HCT116 (cell line): ENCODE data around the gene RIGI. TPM values are rescaled to one million over a fixed set of nuclear protein-coding genes. Genes with fewer than 3 reads are reported as not detected.

ENCODE experiments used
- ATAC-seq: fragments of 200-7000 bp; cut with Tn5 transposase; 2 replicates; pipeline ENCODE4 v1.9.1; 2020; ENCODE audit warnings: mild to moderate bottlenecking, moderate library complexity
- BruUV-seq: library from RNA; stranded (reverse); fragments of 400-500 nt; replicated peaks from 2 replicates; lab custom pipeline; 2021; lab: Mats Ljungman, UMichigan
- CTCF ChIA-PET: fragments of 300-600 bp; sonication (Branson Sonifier 250); formaldehyde crosslinking; loops from one replicate; lab custom pipeline; 2021; ENCODE audit warnings: antibody characterized with exemption; lab: Charles Lee
- POLR2A ChIA-PET: fragments of 300-600, 350-600 bp; sonication (Branson Sonifier 250); formaldehyde crosslinking; loops from one replicate; lab custom pipeline; 2021; ENCODE audit warnings: antibody characterized with exemption; lab: Charles Lee
- RAD21 ChIA-PET, 2 experiments: fragments of 300-600 bp; sonication (Branson Sonifier 250); formaldehyde crosslinking; loops; one replicate each; lab custom pipeline; 2023; ENCODE audit warnings: low total read pairs in 2 of 2; ENCODE audit not compliant: uncharacterized antibody in 2 of 2, unreplicated experiment in 2 of 2, low non-redundant PET in 1 of 2; lab: Charles Lee
- DNase-seq: peaks from one replicate; pipeline ENCODE4 v3.0.0-alpha.2; 2010; ENCODE audit warnings: low read depth, low spot score
- H2AFZ ChIP-seq: fragments of 200-600 bp; shearing (Covaris generic), sonication (generic); 2 replicates; pipeline ENCODE4 v1.6.1; 2017; ENCODE audit warnings: low read depth, mixed run types, mixed read lengths, antibody characterized with exemption, low read length; ENCODE audit not compliant: poor library complexity, severe bottlenecking
- H3K27ac ChIP-seq: 2 replicates; pipeline ENCODE4 v1.5.1; 2012; ENCODE audit warnings: low read depth, low read length
- H3K27me3 ChIP-seq: fragments of 200-600 bp; sonication (generic); 2 replicates; pipeline ENCODE4 v1.6.1; 2016; ENCODE audit warnings: mixed run types, low read length, mixed read lengths; ENCODE audit not compliant: insufficient read depth
- H3K36me3 ChIP-seq, 2 experiments: fragments of 200-500 bp in 1 of 2; fragments of 200-600 bp in 1 of 2; sonication (Bioruptor generic) in 1 of 2; sonication (generic) in 1 of 2; 2 replicates each; pipeline versions ENCODE4 v1.5.1 to v1.6.1; 2014 to 2016; ENCODE audit warnings: low read length in 2 of 2, inconsistent platforms in 1 of 2, mixed read lengths in 1 of 2, mixed run types in 1 of 2; ENCODE audit not compliant: insufficient read depth in 2 of 2, control insufficient read depth in 1 of 2
- H3K4me1 ChIP-seq, 2 experiments: fragments of 200-600 bp in 1 of 2; sonication (generic) in 1 of 2; 2 replicates each; pipeline versions ENCODE4 v1.5.1 to v1.6.1; 2012 to 2017; ENCODE audit warnings: low read length in 2 of 2, inconsistent platforms in 1 of 2, mild to moderate bottlenecking in 1 of 2, mixed read lengths in 1 of 2, mixed run types in 1 of 2, moderate library complexity in 1 of 2; ENCODE audit not compliant: insufficient read depth in 2 of 2, control insufficient read depth in 1 of 2
- H3K4me2 ChIP-seq: fragments of 200-600 bp; sonication (generic); 2 replicates; pipeline ENCODE4 v1.6.1; 2017; ENCODE audit warnings: mixed run types, low read length, mixed read lengths
- H3K4me3 ChIP-seq, 2 experiments: fragments of 200-600 bp in 1 of 2; sonication (generic) in 1 of 2; replicated peaks in 1 of 2; 2 replicates each; pipeline ENCODE4 v1.5.1; 2011 to 2016; ENCODE audit warnings: low read length in 2 of 2, control low read depth in 1 of 2, low read depth in 1 of 2, mild to moderate bottlenecking in 1 of 2, mixed read lengths in 1 of 2, mixed run types in 1 of 2
- H3K79me2 ChIP-seq: fragments of 200-600 bp; sonication (generic); 2 replicates; pipeline ENCODE4 v1.6.1; 2017; ENCODE audit warnings: mild to moderate bottlenecking, mixed run types, low read length, moderate library complexity, mixed read lengths; ENCODE audit not compliant: insufficient read depth
- H3K9ac ChIP-seq: fragments of 200-600 bp; sonication (generic); 2 replicates; pipeline ENCODE4 v1.6.1; 2016; ENCODE audit warnings: low read length, mixed read lengths
- H3K9me2 ChIP-seq: fragments of 200-600 bp; sonication (generic), shearing (Covaris generic); 2 replicates; pipeline ENCODE4 v1.6.1; 2017; ENCODE audit warnings: mixed run types, mild to moderate bottlenecking, moderate library complexity; ENCODE audit not compliant: insufficient read depth
- H3K9me3 ChIP-seq, 2 experiments: fragments of 200-500 bp in 1 of 2; fragments of 200-600 bp in 1 of 2; sonication (Bioruptor generic) in 1 of 2; sonication (generic) in 1 of 2; 2 replicates each; pipeline ENCODE4 v1.6.1; 2014 to 2017; ENCODE audit warnings: low read length in 2 of 2, mixed read lengths in 2 of 2, inconsistent platforms in 1 of 2, low read depth in 1 of 2, mild to moderate bottlenecking in 1 of 2, mixed run types in 1 of 2, moderate library complexity in 1 of 2; ENCODE audit not compliant: control insufficient read depth in 1 of 2, insufficient read depth in 1 of 2
- H4K20me1 ChIP-seq: fragments of 200-600 bp; sonication (generic), shearing (Covaris generic); 2 replicates; pipeline ENCODE4 v1.6.1; 2017; ENCODE audit warnings: mixed run types, mild to moderate bottlenecking, moderate library complexity; ENCODE audit not compliant: insufficient read depth
- ATF3 ChIP-seq: IDR thresholded peaks from 2 replicates; pipeline ENCODE4 v1.6.1; 2012
- CBX3 ChIP-seq: IDR thresholded peaks from 2 replicates; pipeline ENCODE4 v1.6.1; 2012; ENCODE audit warnings: low read depth
- CEBPB ChIP-seq: IDR thresholded peaks from 2 replicates; pipeline ENCODE4 v1.6.1; 2012; ENCODE audit warnings: low read depth
- ELF1 ChIP-seq: IDR thresholded peaks from 2 replicates; pipeline ENCODE4 v1.6.1; 2012; ENCODE audit warnings: low read depth, borderline replicate concordance
- EZH2 ChIP-seq: fragments of 200-600 bp; sonication (generic); IDR thresholded peaks from 2 replicates; pipeline ENCODE4 v1.6.1; 2017; ENCODE audit warnings: antibody characterized with exemption, mixed run types
- EZH2phosphoT487 ChIP-seq: fragments of 200-600 bp; IDR thresholded peaks from 2 replicates; pipeline ENCODE4 v1.6.1; 2018; ENCODE audit warnings: antibody characterized with exemption, borderline replicate concordance
- FOSL1 ChIP-seq: IDR thresholded peaks from 2 replicates; pipeline ENCODE4 v1.6.1; 2012; ENCODE audit warnings: low read depth
- MAX ChIP-seq: IDR thresholded peaks from 2 replicates; pipeline ENCODE4 v1.6.1; 2012
- POLR2A ChIP-seq: IDR thresholded peaks from 2 replicates; pipeline ENCODE4 v1.7.0; 2011; ENCODE audit warnings: borderline replicate concordance; ENCODE audit not compliant: insufficient read depth, insufficient read length; ENCODE audit errors: extremely low read depth
- RAD21 ChIP-seq: IDR thresholded peaks from 2 replicates; pipeline ENCODE4 v1.6.1; 2012; ENCODE audit warnings: low read depth, mild to moderate bottlenecking
- REST ChIP-seq: IDR thresholded peaks from 2 replicates; pipeline ENCODE4 v1.6.1; 2012; ENCODE audit warnings: low read depth
- SIN3A ChIP-seq: IDR thresholded peaks from 2 replicates; pipeline ENCODE4 v1.6.1; 2012; ENCODE audit warnings: low read depth
- SP1 ChIP-seq: IDR thresholded peaks from 2 replicates; pipeline ENCODE4 v1.6.1; 2012; ENCODE audit warnings: low read depth
- SRF ChIP-seq: IDR thresholded peaks from 2 replicates; pipeline ENCODE4 v1.6.1; 2012; ENCODE audit warnings: low read depth
- TCF7L2 ChIP-seq: IDR thresholded peaks from 2 replicates; pipeline ENCODE4 v1.7.0; 2011; ENCODE audit warnings: borderline replicate concordance, inconsistent platforms; ENCODE audit not compliant: insufficient read depth, insufficient read length; ENCODE audit errors: extremely low read depth
- YY1 ChIP-seq: IDR thresholded peaks from 2 replicates; pipeline ENCODE4 v1.6.1; 2011; ENCODE audit warnings: low read length, low read depth, moderate library complexity, mild to moderate bottlenecking; ENCODE audit not compliant: insufficient replicate concordance; ENCODE audit errors: extremely low read depth
- ZBTB33 ChIP-seq: IDR thresholded peaks from 2 replicates; pipeline ENCODE4 v1.6.1; 2011; ENCODE audit warnings: mild to moderate bottlenecking, low read length, moderate library complexity; ENCODE audit not compliant: insufficient replicate concordance; ENCODE audit errors: extremely low read depth
- ZFX ChIP-seq: fragments of 450-650 bp; IDR thresholded peaks from 2 replicates; pipeline ENCODE4 v1.6.1; 2017
- ZNF274 ChIP-seq: fragments of 200-500 bp; sonication (Bioruptor generic); IDR thresholded peaks from 2 replicates; pipeline ENCODE4 v1.6.1; 2014; ENCODE audit warnings: mild to moderate bottlenecking, low read depth, low read length, inconsistent platforms
- intact Hi-C: fragments of 100-400 bp; cut with micrococcal nuclease; formaldehyde crosslinking; loops from 2 replicates; pipeline ENCODE4 v1.10.0; 2022
- total RNA-seq: library from RNA; stranded (reverse); gene quantifications from one replicate; pipeline ENCODE4 v1.2.1, GENCODE V29; 2021; ENCODE audit not compliant: unreplicated experiment

Gene RIGI
- total RNA-seq, 1 experiment from 2014 or later = 5.5 TPM

GRCh38 chr9:32518276-32518675 is 7.7 kb downstream of the RIGI start:
- POLR2A ChIA-PET = no interaction called here
- Histone ChIP-seq H2AFZ (no peak overlapping the region), H3K4me2 (no peak overlapping the region), H3K9me3 (peaks cover 5 to 8% of the 10 kb centered on the region in 2 experiments; a peak in 2 of 4 replicates), H3K9me2 (no peaks in the 10 kb centered on the region), H3K4me1 (0 out of 4 replicates have a peak, but pooled peaks cover 0 to 3% of the 10 kb centered on the region in 2 experiments), H3K27ac (no peak overlapping the region), H4K20me1 (no peaks in the 10 kb centered on the region), H3K36me3 (0 out of 4 replicates have a peak, but pooled peaks cover 0 to 5% of the 10 kb centered on the region in 2 experiments), H3K4me3 (no peak overlapping the region), H3K79me2 (peaks cover 12% of the 10 kb centered on the region), H3K27me3 (no peaks in the 10 kb centered on the region), H3K9ac (no peak overlapping the region)
- RAD21 ChIA-PET = no interaction called here
- no TSS peak for BruUV-seq
- ATAC-seq = no peak
- CTCF ChIA-PET = no interaction called here
- intact Hi-C loops = no loop called here
- TF ChIP-seq ZBTB33 (no peak), FOSL1 (no peak), SIN3A (no peak), CEBPB (no peak), MAX (no peak), SRF (no peak), POLR2A (no peak), EZH2 (no peak), ZFX (no peak), RAD21 (no peak), REST (no peak), SP1 (no peak), ELF1 (no peak), ATF3 (no peak), CBX3 (no peak), ZNF274 (no peak), TCF7L2 (no peak), EZH2phosphoT487 (no peak), YY1 (no peak)
- DNase-seq = no peak
